ENCODE results near the gene ZNF723. TPM values are rescaled to one million over a fixed set of nuclear protein-coding genes. Genes with fewer than 3 reads are reported as not detected.
"Not testable (repeated sequence)": the region's sequence is repeated elsewhere in the genome, so short reads cannot be mapped to it uniquely, and the experiment has no call there.

The ZNF723 gene
- not detected in 2 replicates for total RNA-seq

GRCh38 chr19:22832031-22832762 lies at the start of gene ZNF723:
TSS of gene ZNF723 (plus strand) at chr19:22832291. CDS start at chr19:22832380, 89 bp downstream.
- no peak for TF ChIP-seq CTCF (IDR thresholded peaks at IDR 0.05; ENCODE audit: insufficient read depth, low read depth, low read length)
- DNase-seq (ENCODE audit: low read depth) = no peak
- H3K4me3 ChIP-seq (ENCODE audit: low read depth, low read length) = no peak within 1 kb of the TSS

GRCh38 chr19:22783651-22784410 lies 48.3 kb upstream of the ZNF723 start, which contains the start of gene ZNF99:
TSS of gene ZNF99 (minus strand) at chr19:22784151. CDS start at chr19:22784016, 135 bp downstream.
- no peak within 1 kb of the TSS for H3K4me3 ChIP-seq (ENCODE audit: low read depth, low read length)
- no peak for DNase-seq (ENCODE audit: low read depth)
- no peak for TF ChIP-seq CTCF (IDR thresholded peaks at IDR 0.05; ENCODE audit: insufficient read depth, low read depth, low read length)

- DNase-seq (ENCODE audit: low read depth); H3K4me3 ChIP-seq (ENCODE audit: low read depth, low read length): not testable (repeated sequence)
These were observed 39.2 kb upstream of the ZNF723 start for GRCh38 chr19:22792863-22793262.

GRCh38 chr19:22797040-22797439 lies 35.1 kb upstream of the ZNF723 start:
- no peak overlapping the region for H3K4me3 ChIP-seq (ENCODE audit: low read depth, low read length)
- DNase-seq (ENCODE audit: low read depth) = no peak
- TF ChIP-seq CTCF (IDR thresholded peaks at IDR 0.05; ENCODE audit: insufficient read depth, low read depth, low read length) = no peak

GRCh38 chr19:22806418-22806817 lies 25.7 kb upstream of the ZNF723 start:
- no peak for TF ChIP-seq CTCF (IDR thresholded peaks at IDR 0.05; ENCODE audit: insufficient read depth, low read depth, low read length)
- H3K4me3 ChIP-seq (ENCODE audit: low read depth, low read length) = no peak overlapping the region
- DNase-seq (ENCODE audit: low read depth) = no peak

GRCh38 chr19:22807061-22807835 lies 24.8 kb upstream of the ZNF723 start:
- H3K4me3 ChIP-seq (ENCODE audit: low read depth, low read length) = no peak overlapping the region
- no peak for DNase-seq (ENCODE audit: low read depth)
- TF ChIP-seq CTCF (IDR thresholded peaks at IDR 0.05; ENCODE audit: insufficient read depth, low read depth, low read length) = no peak

GRCh38 chr19:22814124-22814523 lies 18.0 kb upstream of the ZNF723 start:
- no peak for TF ChIP-seq CTCF (IDR thresholded peaks at IDR 0.05; ENCODE audit: insufficient read depth, low read depth, low read length)
- DNase-seq (ENCODE audit: low read depth) = no peak
- H3K4me3 ChIP-seq (ENCODE audit: low read depth, low read length) = no peak overlapping the region

Measured in fibroblast of villous mesenchyme (primary cell).